Fibroblast of the conjunctiva (primary cell): ENCODE measurements around the gene CEP112.
"Not testable (repeated sequence)": the region's sequence is repeated elsewhere in the genome, so short reads cannot be mapped to it uniquely, and the experiment has no call there.

Source experiments
- DNase-seq: peaks from one replicate; pipeline ENCODE4 v3.0.0-alpha.2; 2010; ENCODE audit warnings: low read depth

CEP112 gene

DNA sequence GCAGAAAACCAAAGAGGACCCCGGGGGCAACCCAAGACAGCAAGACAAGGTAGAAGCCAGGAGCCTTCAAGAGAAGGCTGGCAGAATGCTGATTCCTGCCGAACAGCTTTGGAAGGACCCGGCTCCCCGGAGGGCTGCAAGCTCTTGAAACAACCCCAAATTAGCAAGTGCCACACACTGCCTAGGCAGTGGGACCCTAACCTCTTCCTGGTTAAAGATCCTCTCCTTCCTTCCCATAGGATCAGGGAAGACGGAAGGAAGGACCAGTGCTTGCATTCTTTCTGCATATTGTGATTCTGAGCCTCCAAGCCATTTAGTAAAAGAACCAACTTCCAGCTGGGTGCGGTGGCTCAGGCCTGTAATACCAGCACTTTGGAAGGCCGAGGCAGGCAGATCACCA lies 508.5 kb downstream of the CEP112 start:
- no peak for DNase-seq

DNA sequence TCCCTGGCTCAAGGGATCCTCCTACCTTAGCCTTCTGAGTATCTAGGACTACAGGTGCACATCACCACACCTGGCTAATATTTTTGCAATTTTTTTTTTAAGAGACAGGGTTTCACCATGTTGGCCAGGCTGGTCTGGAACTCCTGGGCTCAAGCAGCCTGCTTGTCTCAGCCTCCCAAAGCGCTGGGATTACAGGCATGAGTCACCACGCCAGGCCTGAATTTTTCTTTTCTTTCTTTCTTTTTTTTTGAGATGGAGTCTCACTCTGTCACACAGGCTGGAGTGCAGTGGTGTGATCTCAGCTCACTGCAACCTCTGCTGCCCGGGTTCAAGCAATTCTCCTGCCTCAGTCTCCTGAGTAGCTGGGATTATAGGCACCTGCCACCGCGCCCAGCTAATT lies 510.2 kb downstream of the CEP112 start:
- DNase-seq: not testable (repeated sequence)

DNA sequence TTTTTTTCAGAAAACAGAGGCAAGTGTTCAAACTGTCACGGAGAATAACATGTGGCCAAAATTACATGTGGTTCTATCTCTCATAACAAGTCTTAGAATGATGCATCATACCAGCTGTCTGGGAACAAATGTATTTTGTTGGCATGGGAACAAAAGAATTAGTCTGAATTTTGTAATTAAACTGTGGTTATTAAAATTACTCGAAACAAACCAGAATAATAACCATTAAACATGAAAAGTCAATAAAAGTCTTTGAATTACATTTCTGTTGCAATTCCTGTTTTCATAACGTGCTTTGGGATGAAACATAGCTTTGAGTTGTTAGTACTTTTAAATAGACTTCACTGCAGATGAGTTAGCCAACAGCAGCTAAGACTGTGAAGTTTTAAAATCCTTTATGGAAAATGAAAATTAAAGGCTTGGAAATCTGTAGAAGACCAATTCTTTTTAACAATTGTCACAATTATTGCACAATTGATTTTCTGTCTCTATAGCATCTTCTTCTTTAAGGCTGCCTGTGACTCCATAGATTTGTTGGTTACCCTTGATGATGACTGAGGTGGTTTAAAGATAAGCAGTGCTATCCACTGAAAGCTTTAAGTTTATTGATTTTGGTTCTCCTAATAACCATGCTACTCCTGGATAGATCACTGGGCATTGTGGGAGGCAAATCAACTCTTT lies 512.6 kb downstream of the CEP112 start:
- no peak for DNase-seq

DNA sequence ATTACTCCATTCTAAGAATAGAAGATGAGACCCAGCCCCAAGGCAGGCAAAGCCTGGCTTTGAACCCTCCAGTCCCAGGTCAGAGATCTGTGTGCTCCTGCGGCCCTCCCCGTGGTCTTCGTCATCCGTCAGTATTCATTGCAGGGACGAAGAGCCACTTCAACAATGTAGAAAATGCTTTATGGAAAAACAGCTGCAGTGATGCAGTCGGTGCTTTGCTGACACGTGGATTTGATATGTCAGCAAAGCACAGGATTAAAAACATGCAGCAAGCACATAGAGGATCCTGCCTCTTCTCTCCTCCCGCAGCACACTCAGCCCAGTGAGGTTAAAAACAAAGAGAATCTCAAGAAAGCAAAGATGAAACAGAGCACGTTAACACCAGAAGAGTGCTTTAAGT lies 513.4 kb downstream of the CEP112 start:
- no peak for DNase-seq

DNA sequence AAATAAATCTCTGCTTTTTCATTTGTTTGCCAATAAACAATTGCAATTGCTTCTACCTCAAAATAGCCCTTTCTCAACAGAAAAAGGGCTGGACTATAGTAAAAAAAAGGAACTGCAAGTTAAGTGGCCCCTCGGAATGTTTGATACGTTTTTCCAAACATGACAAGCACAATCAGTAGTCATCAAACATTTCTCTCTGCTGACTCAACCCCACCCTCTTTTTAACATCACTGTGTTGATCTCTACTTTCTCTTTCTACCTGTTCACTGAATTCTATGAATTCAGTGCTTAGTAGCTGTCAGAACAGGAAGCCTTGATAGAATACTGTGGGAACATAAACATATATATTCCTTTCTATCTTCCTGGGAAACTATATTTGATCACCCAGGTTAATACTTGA lies 514.0 kb downstream of the CEP112 start:
- DNase-seq: no peak

DNA sequence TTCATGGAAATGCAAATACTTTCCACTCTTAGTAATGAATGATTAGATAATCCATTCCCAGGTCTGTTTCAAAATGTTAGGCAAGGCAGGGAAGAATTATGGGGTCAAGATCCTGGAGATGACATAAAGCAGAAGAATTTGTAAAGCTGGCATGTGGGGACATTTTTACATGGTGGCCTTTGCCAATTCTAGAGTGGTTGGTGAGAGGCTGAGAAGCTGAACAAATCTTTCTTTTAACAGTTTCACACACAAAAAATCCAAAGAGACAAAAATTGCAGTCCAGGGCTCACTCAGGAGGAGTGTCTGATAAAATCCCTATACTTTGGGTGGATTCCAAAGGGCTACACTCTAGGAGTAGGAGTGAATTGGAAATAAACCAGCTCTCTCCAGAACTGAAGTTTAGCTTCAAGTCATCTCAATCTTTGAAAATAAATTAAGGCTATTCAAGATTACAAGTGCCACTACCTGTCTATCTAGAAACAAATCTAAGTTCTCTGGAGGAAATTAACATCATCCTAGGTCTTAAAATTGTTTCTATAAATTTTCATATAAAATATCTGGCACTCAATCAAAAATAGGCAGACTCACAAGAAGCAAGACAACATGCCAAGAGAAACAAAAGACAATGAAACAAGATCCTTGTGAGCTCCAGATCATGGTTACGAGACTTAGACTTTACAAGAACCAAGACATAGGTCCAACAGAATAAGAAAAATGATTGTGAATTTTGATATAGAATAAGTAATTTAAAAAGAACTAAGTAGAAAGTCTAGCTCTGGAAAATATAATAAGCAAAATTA lies 517.5 kb downstream of the CEP112 start:
- peak; percentile 16 for DNase-seq

DNA sequence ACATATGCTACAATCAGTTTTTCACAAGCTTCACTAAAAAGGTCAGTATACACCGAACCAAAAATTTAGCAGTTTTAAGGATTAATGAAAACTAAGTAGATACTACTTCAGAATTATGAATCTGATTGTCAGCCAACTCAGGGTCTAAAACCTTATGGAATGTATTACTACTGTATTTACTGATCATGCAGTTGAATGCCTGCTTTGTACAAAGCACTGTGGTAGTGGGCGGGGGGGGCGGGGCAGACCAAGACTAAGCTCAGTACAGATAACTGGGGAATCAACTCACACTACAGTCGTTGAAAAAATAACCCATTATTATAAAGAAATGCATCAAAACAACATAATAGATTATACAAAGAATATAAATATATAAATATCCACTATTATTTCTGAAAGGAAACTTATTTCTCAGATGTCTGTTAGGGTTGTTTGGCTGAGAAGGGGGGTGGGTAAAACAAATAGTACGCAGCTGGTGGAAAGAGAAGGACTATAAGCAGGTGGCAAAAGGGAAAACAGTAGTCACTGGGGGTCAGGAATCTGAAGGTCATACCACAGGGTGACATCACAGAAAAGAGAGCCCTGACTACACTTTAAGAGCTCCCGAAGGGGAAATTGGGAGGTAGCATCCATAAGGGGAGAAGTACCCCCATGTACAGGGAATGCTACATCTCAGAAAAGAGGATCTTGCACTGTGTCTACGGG lies 521.1 kb downstream of the CEP112 start:
- no peak for DNase-seq

DNA sequence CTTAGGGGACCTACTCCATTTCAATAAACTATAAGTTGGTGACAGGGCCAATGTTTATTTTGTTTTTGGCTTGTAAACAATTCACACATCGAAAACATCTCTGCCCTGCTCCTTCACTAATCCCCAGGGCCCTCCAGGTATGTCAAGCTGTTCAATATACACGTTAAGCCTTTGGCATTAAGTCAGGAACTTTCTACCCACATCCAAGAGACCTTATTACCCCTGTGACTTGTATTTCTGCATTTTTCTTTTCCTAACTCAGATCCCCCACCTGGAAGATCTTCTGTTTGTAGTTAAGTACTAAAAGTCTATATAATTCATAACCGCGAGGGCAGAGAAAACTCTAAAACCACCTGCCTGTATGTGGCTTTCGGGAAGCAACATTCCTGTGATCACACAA lies 523.7 kb downstream of the CEP112 start:
- DNase-seq: no peak

DNA sequence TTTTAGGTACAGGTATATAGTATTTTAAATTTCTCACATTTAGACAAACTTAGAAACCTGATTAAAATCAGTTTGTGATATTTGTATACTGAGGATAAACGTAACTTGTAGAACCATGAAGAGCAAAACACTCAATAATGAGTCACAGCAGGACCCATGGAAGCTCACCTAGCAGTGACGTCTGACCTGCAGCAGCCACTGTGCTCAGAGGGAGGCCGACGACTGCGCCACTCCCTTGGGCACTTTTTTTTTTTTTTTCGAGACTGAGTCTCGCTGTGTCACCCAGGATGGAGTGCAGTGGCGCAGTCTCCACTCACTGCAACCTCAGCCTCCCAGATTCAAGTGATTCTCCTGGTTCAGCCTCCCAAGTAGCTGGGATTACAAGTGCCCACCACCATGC lies 524.3 kb downstream of the CEP112 start:
- DNase-seq: no peak

DNA sequence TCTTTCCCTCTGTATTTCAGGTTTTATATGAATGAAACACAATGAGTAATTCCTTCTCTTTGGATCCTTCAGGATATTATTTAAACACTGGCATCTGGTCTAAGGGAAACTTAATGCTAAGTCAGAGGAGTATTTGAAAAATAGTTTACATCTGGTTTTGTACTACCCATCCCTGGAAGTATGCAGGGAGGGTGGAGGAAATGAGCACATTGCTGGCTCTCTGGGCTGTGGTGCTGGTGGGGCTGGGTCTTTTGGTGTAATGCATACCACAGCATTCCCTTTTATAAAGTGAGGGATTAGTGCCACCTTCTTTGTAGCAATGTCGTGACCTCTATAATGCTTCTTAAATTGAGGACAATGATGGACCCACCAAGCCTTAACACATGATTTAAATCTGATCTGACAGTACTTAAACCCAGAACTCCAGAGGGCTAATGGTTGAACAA lies 525.0 kb downstream of the CEP112 start:
- DNase-seq: no peak

DNA sequence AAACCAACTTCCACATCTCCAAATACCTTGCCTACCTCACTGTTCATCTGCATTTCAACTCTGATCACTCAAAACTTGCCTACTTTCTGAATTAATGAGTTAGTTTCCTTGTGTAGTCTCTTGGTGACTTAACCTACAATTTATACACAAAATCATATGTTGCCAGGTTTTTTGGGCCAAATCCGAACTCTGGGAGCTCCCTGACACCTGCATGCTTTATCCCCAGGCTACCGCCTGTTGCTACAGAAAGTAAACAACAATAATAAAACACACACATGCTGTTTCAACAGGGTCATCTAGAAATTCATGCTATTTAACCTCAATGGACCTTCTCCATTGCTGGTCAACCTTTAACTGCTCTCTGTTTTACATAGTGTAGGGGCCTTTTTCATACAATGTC lies 526.0 kb downstream of the CEP112 start:
- DNase-seq: no peak

DNA sequence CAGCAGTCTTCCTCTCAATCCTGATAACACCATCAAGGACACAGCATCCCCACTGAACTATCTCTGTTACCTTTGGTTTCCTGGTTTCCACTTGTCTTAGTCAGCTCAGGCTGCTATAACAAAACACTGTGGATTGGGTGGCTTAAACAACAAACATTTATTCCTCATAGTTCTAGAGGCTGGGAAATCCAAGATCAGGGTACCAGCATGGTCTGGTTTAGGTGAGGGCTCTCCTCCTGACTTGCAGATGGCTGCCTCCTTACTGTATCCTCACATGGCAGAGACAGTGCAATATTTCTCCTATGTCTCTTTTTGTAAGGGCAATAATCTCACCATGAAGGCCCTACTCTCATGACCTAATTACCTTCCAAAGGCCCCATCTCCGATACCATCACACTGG lies 527.2 kb downstream of the CEP112 start:
- DNase-seq: no peak

DNA sequence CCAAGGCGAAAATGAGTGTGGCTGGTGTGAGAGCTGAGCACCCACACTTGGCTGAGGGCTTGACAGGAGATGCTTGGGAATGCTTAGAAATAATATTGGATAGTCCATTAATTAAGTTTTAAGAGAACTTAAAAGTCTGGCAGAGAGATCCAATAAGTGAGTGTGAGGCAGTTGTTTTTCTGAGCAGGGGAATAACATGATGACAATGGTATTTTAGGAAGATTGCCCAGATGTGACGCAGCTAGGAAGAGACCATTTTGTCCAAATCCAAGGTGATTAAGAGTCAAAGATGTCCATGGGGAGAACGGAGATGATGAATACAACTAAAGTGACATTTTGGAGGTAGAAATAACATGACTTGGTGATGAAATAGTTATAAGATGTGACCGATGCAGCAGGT lies 527.7 kb downstream of the CEP112 start:
- DNase-seq: no peak

DNA sequence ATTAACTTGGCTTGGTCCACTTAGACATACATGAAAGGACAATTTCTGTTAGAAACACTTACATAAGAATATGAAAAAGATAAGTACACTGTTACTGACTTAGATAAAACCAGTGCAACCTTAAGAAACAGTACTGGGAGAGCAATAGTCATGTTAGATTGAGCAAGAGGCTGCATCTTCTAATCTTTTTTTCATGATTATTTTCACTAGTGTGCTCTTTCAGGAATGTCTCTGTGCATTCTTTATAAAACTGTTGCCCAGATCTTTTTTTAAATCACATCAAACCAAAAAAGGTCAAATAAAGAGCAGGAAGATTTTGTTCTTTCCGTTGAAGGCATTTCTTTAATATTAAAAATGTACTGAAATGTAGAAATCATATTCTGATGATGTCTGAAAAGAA lies 529.7 kb downstream of the CEP112 start:
- DNase-seq: peak; percentile 43

DNA sequence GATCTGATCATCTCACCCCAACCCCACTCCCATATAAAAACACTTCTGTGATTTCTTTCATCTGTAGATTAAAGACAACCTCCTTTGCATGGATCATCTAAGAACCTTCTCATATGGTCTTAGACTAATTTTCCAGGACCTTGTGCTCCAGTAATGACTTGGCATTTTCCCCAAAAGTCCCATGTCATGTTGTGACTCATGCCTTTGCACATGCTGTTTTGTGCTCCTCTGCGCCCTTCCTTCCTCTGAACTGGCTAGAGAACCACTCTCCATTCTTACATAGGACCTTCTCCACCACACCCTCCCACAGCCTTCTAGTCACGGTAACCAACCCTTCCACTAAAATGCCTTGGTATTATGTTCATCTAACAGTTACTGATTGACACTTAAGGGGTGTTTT lies 531.0 kb downstream of the CEP112 start:
- peak; percentile 18 for DNase-seq

DNA sequence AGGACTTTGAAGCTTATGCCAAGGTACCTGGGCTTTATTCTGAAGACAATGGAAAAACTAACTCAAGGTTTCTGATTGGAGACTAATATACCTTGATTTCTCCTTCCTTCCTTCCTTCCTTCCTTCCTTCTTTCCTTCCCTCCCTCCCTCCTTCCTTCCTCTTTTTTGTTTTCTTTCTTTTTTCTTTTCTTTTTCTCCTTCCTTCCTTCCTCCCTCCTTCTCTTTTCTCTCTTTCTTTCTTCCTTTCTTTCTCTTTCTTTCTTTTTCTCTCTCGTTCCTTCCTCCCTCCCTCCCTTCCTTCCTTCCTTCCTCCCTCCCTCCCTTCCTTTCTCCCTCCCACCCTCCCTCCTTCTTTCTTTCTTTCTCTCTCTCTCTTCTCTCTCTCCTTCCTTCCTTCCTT lies 531.9 kb downstream of the CEP112 start:
- DNase-seq: no peak

DNA sequence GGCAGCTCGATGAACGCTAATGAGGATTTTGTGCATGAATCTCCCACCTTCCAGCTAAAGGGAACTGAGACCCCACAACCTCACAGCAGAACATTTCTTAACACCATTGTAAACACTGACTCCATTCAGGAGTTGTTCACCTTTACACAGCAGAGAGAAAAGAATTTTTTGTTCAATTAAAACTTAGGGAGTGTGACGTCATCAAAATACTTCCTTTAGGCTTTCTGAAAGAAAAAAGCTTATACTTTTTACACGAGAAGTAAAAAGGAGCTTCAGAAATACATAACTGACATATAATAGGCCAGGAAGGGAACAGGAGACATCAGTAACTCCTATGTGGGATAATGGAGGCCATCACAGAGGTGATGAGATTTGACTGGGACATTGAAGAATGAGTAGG lies 532.4 kb downstream of the CEP112 start:
- DNase-seq: no peak

DNA sequence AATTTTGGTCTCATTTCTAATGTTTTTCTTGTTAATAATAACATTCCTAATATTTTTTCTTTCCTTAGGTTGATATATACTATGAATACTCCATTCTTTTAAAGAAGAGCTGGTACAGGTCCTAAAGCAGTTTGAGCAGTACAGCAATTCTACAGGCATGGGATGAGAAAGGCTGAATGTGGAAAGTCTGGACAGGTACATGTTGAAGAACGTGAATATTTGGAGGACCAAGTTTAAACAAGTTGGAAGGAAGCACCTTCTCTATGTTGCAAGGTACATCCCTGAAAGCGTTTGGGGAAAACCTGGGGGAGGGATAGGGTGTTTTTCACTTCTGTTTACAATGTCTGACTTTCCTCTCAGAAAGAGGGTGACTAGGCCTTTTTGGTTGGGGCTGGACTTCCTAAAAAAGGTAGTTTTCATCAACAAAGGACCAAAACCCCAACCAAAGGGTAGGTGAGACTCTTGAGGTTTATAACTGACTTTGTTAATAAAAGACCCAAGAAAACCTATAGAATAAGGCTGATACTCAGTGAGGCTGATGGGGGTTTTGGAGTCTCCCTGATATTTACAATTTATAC lies 534.6 kb downstream of the CEP112 start:
- DNase-seq: no peak

DNA sequence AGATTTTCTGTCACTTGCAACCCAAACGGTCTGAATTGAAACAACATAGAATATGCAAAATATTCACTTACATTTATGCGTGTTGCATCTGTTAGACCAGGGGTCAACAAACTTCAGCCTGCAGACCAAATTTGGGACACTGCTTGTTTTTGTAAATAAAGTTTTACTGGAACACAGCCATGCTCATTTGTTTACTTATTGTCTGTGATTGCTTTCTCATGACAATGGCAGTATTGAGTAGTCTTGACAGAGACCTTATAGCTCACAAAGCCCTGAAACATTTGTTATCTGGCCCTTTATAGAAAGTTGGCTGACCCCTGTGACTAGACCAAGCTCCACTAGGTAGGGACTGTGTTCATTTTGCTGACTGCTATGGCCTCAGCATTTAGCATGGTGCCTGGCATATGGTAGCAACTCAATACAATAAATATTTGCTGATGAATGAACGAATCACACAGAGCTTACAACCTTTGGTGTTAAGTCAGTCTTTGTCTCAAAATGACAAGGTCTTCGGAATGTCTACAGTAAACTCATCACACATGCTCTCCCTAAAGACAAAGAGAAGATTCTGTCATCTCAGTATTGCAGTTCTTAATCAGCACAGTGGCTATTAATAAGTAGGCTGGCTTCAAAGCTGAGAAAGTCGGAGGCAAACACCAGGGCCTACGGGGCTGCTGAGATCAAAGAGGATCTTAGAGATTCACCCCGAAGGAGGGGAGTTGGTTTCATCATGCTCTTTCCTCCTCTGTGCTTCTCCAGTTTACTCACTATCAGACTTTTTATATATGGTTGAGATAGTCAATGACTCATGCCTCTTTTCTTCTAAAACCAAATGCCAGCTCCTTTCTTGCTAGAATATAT lies 535.3 kb downstream of the CEP112 start:
- DNase-seq: no peak

DNA sequence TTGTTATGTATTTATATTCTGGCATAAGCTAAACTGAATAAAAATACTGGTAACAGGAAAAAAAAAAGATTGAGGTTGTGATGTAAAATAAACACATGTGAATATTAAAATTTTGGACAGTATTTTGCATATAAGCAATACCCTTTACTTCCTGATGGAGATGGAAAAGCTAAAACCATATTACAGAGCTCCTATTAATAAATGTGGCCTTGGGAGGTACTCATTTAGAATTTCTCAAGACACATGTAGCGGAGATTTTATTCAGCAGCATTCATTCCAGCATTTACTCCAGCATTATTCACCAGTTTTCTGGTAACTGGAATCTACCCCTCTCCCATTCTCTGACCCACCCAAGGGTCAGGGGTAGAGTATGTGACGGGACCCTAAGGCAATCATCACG lies 536.2 kb downstream of the CEP112 start:
- DNase-seq: no peak

DNA sequence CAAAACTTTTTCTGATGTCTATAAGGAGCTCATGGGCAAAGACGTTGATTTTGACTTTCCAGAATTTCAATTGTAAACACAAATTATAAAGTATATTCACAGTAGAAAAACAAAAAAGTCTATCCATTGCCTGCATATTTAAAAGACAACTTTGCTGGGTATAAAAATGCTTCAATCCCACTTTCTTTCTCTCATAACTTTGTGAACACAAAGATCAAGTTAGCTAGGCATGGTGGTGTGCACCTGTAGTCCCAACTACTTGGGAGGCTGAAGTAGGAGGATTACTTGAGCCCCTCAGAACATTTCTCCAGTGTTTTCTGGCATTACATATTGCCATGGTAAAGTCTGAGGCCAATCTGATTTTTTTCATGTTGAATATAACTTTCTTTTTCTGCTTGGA lies 547.4 kb downstream of the CEP112 start:
- DNase-seq: no peak
